ENCODE results near the gene ARL5C.

ARL5C gene

DNA sequence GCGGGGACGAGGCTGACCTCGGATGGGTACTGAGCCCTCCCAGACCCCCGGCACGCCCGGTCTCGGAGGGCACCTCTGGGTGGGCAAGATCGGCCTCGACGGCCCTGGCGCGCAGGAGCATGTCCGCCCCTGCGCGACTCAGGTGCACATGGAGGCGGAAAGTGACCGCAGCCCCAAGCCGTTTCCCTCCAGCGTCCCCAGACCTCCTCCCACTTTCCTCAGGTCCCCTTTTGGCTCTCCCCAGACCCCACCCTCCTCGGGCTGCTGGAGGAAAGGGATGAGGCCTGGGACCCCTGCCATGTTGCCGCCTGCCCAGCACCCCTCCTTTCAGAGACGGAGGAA lies 44.1 kb upstream of the ARL5C start:
- TF ChIP-seq TAF1 (IDR thresholded peaks at IDR 0.05; ENCODE audit: borderline replicate concordance, insufficient read depth, low read length) (no peak), REST (IDR thresholded peaks at IDR 0.05; ENCODE audit: insufficient read depth in 1 of 2, low read depth in 2 of 2, low read length in 2 of 2) (no peak), FOXP2 (optimal IDR thresholded peaks at IDR 0.05; ENCODE audit: borderline replicate concordance, extremely low read depth, extremely low read length, insufficient read depth) (no peak), SIN3A (IDR thresholded peaks at IDR 0.05; ENCODE audit: borderline replicate concordance, insufficient read depth, low read length) (no peak), POLR2AphosphoS5 (IDR thresholded peaks at IDR 0.05; ENCODE audit: low read depth, low read length) (no peak)

- TF ChIP-seq FOXP2 (optimal IDR thresholded peaks at IDR 0.05; ENCODE audit: borderline replicate concordance, extremely low read depth, extremely low read length, insufficient read depth) (no peak), POLR2AphosphoS5 (IDR thresholded peaks at IDR 0.05; ENCODE audit: low read depth, low read length) (no peak), SIN3A (IDR thresholded peaks at IDR 0.05; ENCODE audit: borderline replicate concordance, insufficient read depth, low read length) (no peak), TAF1 (IDR thresholded peaks at IDR 0.05; ENCODE audit: borderline replicate concordance, insufficient read depth, low read length) (no peak), REST (IDR thresholded peaks at IDR 0.05; ENCODE audit: insufficient read depth in 1 of 2, low read depth in 2 of 2, low read length in 2 of 2) (no peak)
Measured at GRCh38 chr17:39209317-39210092, 43.5 kb upstream of the ARL5C start.

- TF ChIP-seq REST (IDR thresholded peaks at IDR 0.05; ENCODE audit: insufficient read depth in 1 of 2, low read depth in 2 of 2, low read length in 2 of 2) (no peak), SIN3A (IDR thresholded peaks at IDR 0.05; ENCODE audit: borderline replicate concordance, insufficient read depth, low read length) (no peak), POLR2AphosphoS5 (IDR thresholded peaks at IDR 0.05; ENCODE audit: low read depth, low read length) (no peak), TAF1 (IDR thresholded peaks at IDR 0.05; ENCODE audit: borderline replicate concordance, insufficient read depth, low read length) (no peak), FOXP2 (optimal IDR thresholded peaks at IDR 0.05; ENCODE audit: borderline replicate concordance, extremely low read depth, extremely low read length, insufficient read depth) (no peak)
Measured at GRCh38 chr17:39208893-39209292, 42.9 kb upstream of the ARL5C start.

- TF ChIP-seq TAF1 (IDR thresholded peaks at IDR 0.05; ENCODE audit: borderline replicate concordance, insufficient read depth, low read length) (no peak), POLR2AphosphoS5 (IDR thresholded peaks at IDR 0.05; ENCODE audit: low read depth, low read length) (no peak), REST (IDR thresholded peaks at IDR 0.05; ENCODE audit: insufficient read depth in 1 of 2, low read depth in 2 of 2, low read length in 2 of 2) (no peak), FOXP2 (optimal IDR thresholded peaks at IDR 0.05; ENCODE audit: borderline replicate concordance, extremely low read depth, extremely low read length, insufficient read depth) (no peak), SIN3A (IDR thresholded peaks at IDR 0.05; ENCODE audit: borderline replicate concordance, insufficient read depth, low read length) (no peak)
Measured at GRCh38 chr17:39208136-39208535, 42.2 kb upstream of the ARL5C start.

Measured in PFSK-1 (cell line).